ENCODE results near the gene PXMP2.

DNA sequence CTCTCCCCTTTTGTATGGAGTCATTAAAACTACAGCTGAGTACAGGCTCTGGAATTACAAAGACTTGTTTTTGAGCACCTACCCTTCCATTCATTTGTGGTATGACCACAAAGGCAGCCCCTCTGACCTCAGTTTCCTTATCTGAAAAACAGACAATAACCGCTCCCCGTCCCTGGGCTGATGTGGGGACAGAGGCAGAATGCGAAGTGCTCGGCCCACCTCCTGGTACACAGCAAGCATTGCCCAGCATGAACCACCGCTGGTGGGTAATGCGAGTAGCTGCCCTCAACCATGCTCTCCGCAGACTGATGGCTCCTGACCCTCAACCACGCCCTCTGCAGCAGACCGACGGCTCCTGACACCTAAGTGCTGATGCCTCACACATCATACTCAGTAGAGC is 46.5 kb upstream of the PXMP2 start:
- TF ChIP-seq, protein P1, sequence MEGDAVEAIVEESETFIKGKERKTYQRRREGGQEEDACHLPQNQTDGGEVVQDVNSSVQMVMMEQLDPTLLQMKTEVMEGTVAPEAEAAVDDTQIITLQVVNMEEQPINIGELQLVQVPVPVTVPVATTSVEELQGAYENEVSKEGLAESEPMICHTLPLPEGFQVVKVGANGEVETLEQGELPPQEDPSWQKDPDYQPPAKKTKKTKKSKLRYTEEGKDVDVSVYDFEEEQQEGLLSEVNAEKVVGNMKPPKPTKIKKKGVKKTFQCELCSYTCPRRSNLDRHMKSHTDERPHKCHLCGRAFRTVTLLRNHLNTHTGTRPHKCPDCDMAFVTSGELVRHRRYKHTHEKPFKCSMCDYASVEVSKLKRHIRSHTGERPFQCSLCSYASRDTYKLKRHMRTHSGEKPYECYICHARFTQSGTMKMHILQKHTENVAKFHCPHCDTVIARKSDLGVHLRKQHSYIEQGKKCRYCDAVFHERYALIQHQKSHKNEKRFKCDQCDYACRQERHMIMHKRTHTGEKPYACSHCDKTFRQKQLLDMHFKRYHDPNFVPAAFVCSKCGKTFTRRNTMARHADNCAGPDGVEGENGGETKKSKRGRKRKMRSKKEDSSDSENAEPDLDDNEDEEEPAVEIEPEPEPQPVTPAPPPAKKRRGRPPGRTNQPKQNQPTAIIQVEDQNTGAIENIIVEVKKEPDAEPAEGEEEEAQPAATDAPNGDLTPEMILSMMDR (IDR thresholded peaks at IDR 0.05) = no peak
- TF ChIP-seq POLR2A (IDR thresholded peaks at IDR 0.05) = no peak

Measured in thyroid gland (tissue), 4 donors.